HL-60/S4 (cell line): ENCODE measurements around the gene CALD1.

Experiments
- in situ Hi-C: fragments of 300-500 bp; cut with MboI; formaldehyde crosslinking; loops from 2 replicates; pipeline ENCODE4 v1.14.3; 2022; ENCODE audit warnings: low sequenced_read_pairs

CALD1 gene

GRCh38 chr7:134784251-134785049 is 5.0 kb downstream of the CALD1 start:
- in situ Hi-C loops = no loop called here

GRCh38 chr7:134785842-134786241 is 6.4 kb downstream of the CALD1 start:
- in situ Hi-C loops = no loop called here

GRCh38 chr7:134787064-134787463 is 7.6 kb downstream of the CALD1 start:
- in situ Hi-C loops = no loop called here

- in situ Hi-C loops = no loop called here
These were observed 8.3 kb downstream of the CALD1 start for GRCh38 chr7:134787720-134788119.

GRCh38 chr7:134788191-134788590 is 8.8 kb downstream of the CALD1 start:
- in situ Hi-C loops = no loop called here

- in situ Hi-C loops = no loop called here
These were observed 10.7 kb downstream of the CALD1 start for GRCh38 chr7:134789967-134790685.

- in situ Hi-C loops = no loop called here
These were observed 13.5 kb downstream of the CALD1 start for GRCh38 chr7:134792968-134793367.

- in situ Hi-C loops = no loop called here
These were observed 15.8 kb downstream of the CALD1 start for GRCh38 chr7:134795231-134795630.

- in situ Hi-C loops = no loop called here
These were observed 18.7 kb downstream of the CALD1 start for GRCh38 chr7:134798155-134798554.

- in situ Hi-C loops = no loop called here
These were observed 19.9 kb downstream of the CALD1 start for GRCh38 chr7:134799377-134799776.

- in situ Hi-C loops = no loop called here
These were observed 23.3 kb downstream of the CALD1 start for GRCh38 chr7:134802762-134803161.

- in situ Hi-C loops = no loop called here
These were observed 24.9 kb downstream of the CALD1 start for GRCh38 chr7:134804351-134804750.

- in situ Hi-C loops = no loop called here
These were observed 25.4 kb downstream of the CALD1 start for GRCh38 chr7:134804854-134805253.

- in situ Hi-C loops = no loop called here
These were observed 26.8 kb downstream of the CALD1 start for GRCh38 chr7:134806197-134806596.

GRCh38 chr7:134809616-134810015 is 30.2 kb downstream of the CALD1 start:
- in situ Hi-C loops = no loop called here

- in situ Hi-C loops = no loop called here
These were observed 32.3 kb downstream of the CALD1 start for GRCh38 chr7:134811765-134812164.

GRCh38 chr7:134813663-134814396 is 34.4 kb downstream of the CALD1 start:
- in situ Hi-C loops = no loop called here

GRCh38 chr7:134814730-134815364 is 35.4 kb downstream of the CALD1 start:
- in situ Hi-C loops = no loop called here

- in situ Hi-C loops = no loop called here
These were observed 39.3 kb downstream of the CALD1 start for GRCh38 chr7:134818613-134819345.

- in situ Hi-C loops = no loop called here
These were observed 40.0 kb downstream of the CALD1 start for GRCh38 chr7:134819401-134819800.
